HL-60/S4 treated with retinoic acid at 250 ng/mL for 4 days and 3 days (cell line): Measurements from ENCODE around the gene MAGEA2B.
"Not testable (repeated sequence)": the region's sequence is repeated elsewhere in the genome, so short reads cannot be mapped to it uniquely, and the experiment has no call there.

Source experiments
- in situ Hi-C: fragments of 300-500 bp; cut with MboI; formaldehyde crosslinking; loops from 2 replicates; pipeline ENCODE4 v1.7.0; 2022; ENCODE audit warnings: low sequenced_read_pairs

The MAGEA2B gene

GRCh38 chrX:152758918-152759317 is 44.5 kb downstream of the MAGEA2B start, which contains the start of gene CSAG3:
TSS of gene CSAG3 (plus strand) at chrX:152759218.
- in situ Hi-C loops: not testable (repeated sequence)

GRCh38 chrX:152759544-152759943 is 45.1 kb downstream of the MAGEA2B start:
- in situ Hi-C loops: not testable (repeated sequence)

- in situ Hi-C loops: not testable (repeated sequence)
Observed at GRCh38 chrX:152761582-152761981, 47.2 kb downstream of the MAGEA2B start.

- in situ Hi-C loops: not testable (repeated sequence)
Observed at GRCh38 chrX:152766562-152766961, 52.1 kb downstream of the MAGEA2B start.
